Measurements from ENCODE around the gene PDLIM5. TPM values are rescaled to one million over a fixed set of nuclear protein-coding genes. Genes with fewer than 3 reads are reported as not detected.
"Not testable (repeated sequence)": the region's sequence is repeated elsewhere in the genome, so short reads cannot be mapped to it uniquely, and the experiment has no call there.

Gene PDLIM5
- total RNA-seq, 1 donor from 2014 or later = 82.9 TPM

DNA sequence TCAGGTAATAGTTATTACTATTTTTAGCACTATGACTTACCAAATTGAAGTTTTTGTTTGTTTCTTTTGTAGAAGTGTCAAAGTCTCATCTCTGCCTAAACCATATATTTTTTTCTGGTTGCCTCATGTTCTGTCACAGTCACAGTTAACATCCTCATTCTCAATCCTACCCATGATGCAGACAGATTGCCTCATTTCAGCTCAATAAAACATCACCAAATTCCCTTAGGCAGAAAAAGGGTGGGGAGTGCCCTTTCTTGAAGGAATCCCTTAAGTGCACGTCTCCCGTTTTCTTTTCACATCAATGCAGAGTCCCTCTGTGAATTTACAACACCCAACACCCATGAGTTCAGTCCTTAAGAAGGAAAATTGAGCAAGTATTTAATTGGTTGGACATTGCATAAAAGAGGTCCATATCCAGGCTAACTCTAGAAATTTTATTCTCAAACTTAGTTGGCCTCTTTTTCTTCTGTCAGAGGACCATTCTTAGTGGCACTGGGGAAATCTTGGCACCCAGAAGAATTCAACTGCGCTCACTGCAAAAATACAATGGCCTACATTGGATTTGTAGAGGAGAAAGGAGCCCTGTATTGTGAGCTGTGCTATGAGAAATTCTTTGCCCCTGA lies 202.4 kb downstream of the PDLIM5 start:
- Histone ChIP-seq H3K27me3 (ENCODE audit: control insufficient read depth, insufficient read depth, low read length) (no peaks in the 10 kb centered on the region), H3K4me3 (ENCODE audit: low read depth, low read length) (no peak overlapping the region), H3K36me3 (ENCODE audit: control insufficient read depth, insufficient read depth, low read length) (peaks cover 9% of the 10 kb centered on the region)
- TF ChIP-seq CTCF (IDR thresholded peaks at IDR 0.05; ENCODE audit: insufficient read depth, low read length, severe bottlenecking) = no peak
- FAIRE-seq (no peak), DNase-seq (ENCODE audit: low read depth) (no peak)

DNA sequence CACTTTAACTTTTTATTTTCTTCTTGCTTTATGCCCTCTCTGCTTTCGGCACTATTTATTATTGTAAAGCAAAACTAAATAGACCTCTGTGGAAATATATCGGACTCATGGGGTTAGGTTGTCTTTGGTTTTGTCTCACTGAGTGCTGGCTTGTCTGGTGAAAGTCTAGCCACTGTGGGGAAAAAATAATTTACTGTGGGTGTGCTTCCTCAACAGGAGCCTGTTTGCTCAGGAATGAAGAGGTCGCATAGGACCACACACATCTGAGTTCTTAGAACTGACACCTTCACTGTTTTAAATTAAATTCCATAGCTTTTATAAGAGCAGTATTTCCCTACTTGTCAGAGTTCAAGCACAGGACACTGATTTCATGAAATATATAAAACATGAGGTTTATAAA lies 203.0 kb downstream of the PDLIM5 start:
- TF ChIP-seq CTCF (IDR thresholded peaks at IDR 0.05; ENCODE audit: insufficient read depth, low read length, severe bottlenecking) = no peak
- H3K27me3 ChIP-seq (ENCODE audit: control insufficient read depth, insufficient read depth, low read length) = no peaks in the 10 kb centered on the region
- H3K36me3 ChIP-seq (ENCODE audit: control insufficient read depth, insufficient read depth, low read length) = peaks cover 9% of the 10 kb centered on the region
- FAIRE-seq (no peak), DNase-seq (ENCODE audit: low read depth) (no peak)
- H3K4me3 ChIP-seq (ENCODE audit: low read depth, low read length) = no peak overlapping the region

DNA sequence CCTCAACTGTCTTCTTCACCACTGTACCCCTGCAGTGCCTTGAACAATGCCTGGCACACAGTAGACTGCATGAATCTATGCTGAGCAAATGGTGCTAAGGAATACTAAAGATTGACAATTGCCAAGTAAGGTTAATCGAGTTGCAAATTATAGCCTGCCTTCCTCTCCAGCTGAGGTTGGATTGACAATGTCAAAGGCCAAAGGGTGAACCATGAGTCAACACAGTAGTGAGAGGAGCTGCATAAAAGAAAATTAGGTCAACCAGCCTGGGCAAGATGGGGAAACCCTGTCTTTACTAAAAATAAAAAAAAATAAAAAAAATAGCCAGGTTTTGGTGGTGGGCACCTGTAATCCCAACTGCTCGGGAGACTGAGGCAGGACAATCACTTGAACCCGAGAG lies 208.9 kb downstream of the PDLIM5 start:
- Histone ChIP-seq H3K36me3 (ENCODE audit: control insufficient read depth, insufficient read depth, low read length) (peaks cover 8% of the 10 kb centered on the region), H3K27me3 (ENCODE audit: control insufficient read depth, insufficient read depth, low read length) (no peaks in the 10 kb centered on the region), H3K4me3 (ENCODE audit: low read depth, low read length) (no peak overlapping the region)
- FAIRE-seq (no peak), DNase-seq (ENCODE audit: low read depth) (no peak)
- no peak for TF ChIP-seq CTCF (IDR thresholded peaks at IDR 0.05; ENCODE audit: insufficient read depth, low read length, severe bottlenecking)

DNA sequence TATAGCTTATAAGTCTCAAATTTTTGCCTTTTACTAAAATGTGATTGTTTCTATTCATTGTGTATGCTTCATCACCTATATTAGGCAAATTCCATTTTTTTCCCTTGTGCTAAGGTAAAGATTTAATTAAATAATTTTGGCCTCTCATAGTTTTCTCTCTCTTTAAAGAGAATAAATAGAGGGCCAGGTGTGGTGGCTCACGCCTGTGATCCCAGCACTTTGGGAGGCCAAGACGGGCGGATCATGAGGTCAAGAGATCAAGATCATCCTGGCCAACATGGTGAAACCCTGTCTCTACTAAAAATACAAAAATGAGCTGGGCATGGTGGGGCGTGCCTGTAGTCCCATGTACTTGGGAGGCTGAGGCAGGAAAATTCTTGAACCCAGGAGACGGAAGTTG lies 213.3 kb downstream of the PDLIM5 start:
- DNase-seq (ENCODE audit: low read depth); H3K36me3 ChIP-seq (ENCODE audit: control insufficient read depth, insufficient read depth, low read length); H3K27me3 ChIP-seq (ENCODE audit: control insufficient read depth, insufficient read depth, low read length); FAIRE-seq; H3K4me3 ChIP-seq (ENCODE audit: low read depth, low read length): not testable (repeated sequence)

DNA sequence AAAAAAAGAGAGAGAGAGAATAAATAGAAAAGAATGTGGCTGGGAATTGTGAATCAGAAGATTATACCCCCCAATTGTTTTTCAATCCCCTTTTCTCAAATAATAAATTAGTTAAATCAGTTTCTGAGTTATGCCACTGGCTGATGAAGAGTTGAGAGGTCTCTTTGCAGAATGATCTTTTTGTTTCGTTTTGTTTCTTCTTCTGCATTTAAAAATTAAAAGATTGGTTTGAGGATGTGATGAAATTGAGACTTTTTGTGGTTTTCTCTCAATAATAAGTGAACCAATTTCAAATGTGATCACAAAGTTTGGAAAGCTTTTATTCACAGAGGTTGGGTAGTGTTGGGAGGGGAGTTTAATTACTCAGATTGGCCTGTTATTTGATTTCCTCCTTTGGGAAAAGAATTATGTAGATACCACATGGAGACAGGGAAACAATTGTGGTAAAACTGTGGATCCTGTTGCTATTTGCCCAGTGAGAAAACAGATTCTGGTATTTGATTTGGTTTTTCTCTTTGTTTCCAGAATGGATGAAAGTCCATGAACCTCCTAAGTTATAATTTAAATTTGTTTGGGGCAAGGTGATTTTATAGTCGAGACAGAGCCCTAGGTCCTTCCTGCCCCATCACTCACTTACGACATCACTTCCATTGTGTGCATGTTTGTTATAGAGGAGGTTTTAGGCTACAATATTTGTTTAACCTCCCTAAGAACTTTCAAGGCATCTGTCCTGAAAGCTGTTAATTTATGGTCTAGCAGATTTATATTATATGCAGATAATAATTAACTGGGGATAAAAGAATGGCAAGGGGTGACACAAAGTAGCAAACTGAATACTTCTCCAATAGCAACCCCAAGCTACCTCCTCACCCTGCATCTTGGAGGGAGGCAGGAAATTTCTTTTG lies 214.0 kb downstream of the PDLIM5 start:
- no peak for DNase-seq (ENCODE audit: low read depth)
- Histone ChIP-seq H3K27me3 (ENCODE audit: control insufficient read depth, insufficient read depth, low read length) (no peaks in the 10 kb centered on the region), H3K36me3 (ENCODE audit: control insufficient read depth, insufficient read depth, low read length) (peaks cover 8% of the 10 kb centered on the region), H3K4me3 (ENCODE audit: low read depth, low read length) (no peak overlapping the region)
- no peak for TF ChIP-seq CTCF (IDR thresholded peaks at IDR 0.05; ENCODE audit: insufficient read depth, low read length, severe bottlenecking)
- FAIRE-seq = no peak

- Histone ChIP-seq H3K36me3 (ENCODE audit: control insufficient read depth, insufficient read depth, low read length) (peaks cover 2% of the 10 kb centered on the region), H3K4me3 (ENCODE audit: low read depth, low read length) (no peak overlapping the region), H3K27me3 (ENCODE audit: control insufficient read depth, insufficient read depth, low read length) (no peaks in the 10 kb centered on the region)
- no peak for DNase-seq (ENCODE audit: low read depth)
- no peak for FAIRE-seq
- no peak for TF ChIP-seq CTCF (IDR thresholded peaks at IDR 0.05; ENCODE audit: insufficient read depth, low read length, severe bottlenecking)
Measured at GRCh38 chr4:94668724-94669123, 217.0 kb downstream of the PDLIM5 start.
